Dermis blood vessel endothelial cell (primary cell): ENCODE measurements around the gene RTBDN. TPM values are rescaled to one million over a fixed set of nuclear protein-coding genes. Genes with fewer than 3 reads are reported as not detected.
"Not testable (repeated sequence)": the region's sequence is repeated elsewhere in the genome, so short reads cannot be mapped to it uniquely, and the experiment has no call there.

Source experiments
- DNase-seq: peaks from one replicate; pipeline ENCODE4 v3.0.0; 2010
- total RNA-seq: library from RNA; depleted of rRNA; stranded (reverse); fragments of >200 nt; gene quantifications from 2 replicates; pipeline ENCODE4 v1.2.3, GENCODE V29; 2014

RTBDN gene
- total RNA-seq, 1 donor from 2014 or later: not detected

- DNase-seq: no peak
Observed at GRCh38 chr19:12856653-12857052, 22.3 kb upstream of the RTBDN start.

DNA sequence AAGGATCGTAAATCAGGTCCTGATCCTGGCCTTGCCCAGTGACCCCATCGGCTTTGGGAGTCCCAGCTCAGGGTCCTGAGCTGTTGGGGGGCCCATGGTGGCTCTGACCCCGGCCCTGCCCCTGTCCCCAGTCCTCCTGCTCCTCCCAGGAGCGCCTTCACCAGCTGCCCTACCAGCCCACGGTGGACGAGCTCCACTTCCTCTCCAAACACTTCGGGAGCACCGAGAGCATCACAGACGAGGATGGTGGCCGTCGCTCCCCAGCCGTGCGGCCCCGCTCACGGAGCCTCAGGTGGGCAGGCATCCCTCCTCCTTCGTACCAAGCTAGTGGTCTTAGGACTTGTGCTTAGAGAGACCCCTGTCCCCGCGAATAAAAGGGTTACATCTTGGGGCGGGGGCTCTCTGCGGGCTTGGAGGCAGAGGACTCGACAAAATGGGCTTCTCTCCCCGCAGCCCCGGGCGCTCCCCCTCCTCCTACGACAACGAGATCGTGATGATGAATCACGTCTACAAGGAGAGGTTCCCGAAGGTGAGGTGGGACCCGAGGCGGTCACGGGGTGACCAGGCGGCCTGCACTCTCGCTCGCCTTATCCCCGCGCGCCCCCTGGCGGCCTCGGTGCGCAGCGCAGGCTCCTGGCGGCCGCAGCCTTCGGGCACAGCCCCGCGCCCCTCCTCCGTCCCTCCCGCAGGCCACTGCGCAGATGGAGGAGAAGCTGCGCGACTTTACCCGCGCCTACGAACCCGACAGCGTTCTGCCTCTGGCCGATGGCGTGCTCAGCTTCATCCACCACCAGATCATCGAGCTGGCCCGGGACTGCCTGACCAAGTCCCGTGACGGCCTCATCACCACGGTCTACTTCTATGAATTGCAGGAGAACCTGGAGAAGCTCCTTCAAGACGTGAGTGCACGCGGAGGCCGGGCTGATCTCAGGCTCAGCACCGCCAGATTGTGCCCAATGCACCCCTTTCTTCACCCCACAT is 13.1 kb upstream of the RTBDN start:
- DNase-seq: peak; percentile 84

DNA sequence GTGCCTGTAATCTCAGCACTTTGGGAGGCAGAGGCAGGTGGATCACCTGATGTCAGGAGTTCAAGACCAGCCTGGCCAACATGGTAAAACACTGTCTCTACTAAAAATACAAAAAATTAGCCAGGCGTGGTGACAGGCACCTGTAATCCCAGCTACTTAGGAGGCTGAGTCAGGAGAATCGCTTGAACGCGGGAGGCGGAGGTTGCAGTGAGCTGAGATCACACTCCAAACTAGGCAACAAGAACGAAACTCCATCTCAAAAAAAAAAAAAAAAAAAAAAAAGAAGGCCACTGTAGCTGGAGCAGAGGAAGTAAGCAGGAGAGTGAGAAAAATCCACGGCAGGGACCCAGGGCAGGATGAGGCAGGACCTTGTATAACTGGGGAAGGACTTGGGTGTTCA is 12.2 kb upstream of the RTBDN start:
- DNase-seq: not testable (repeated sequence)

- DNase-seq: no peak
Observed at GRCh38 chr19:12843999-12844732, 9.8 kb upstream of the RTBDN start.

GRCh38 chr19:12843328-12843727 is 8.9 kb upstream of the RTBDN start:
- no peak for DNase-seq

DNA sequence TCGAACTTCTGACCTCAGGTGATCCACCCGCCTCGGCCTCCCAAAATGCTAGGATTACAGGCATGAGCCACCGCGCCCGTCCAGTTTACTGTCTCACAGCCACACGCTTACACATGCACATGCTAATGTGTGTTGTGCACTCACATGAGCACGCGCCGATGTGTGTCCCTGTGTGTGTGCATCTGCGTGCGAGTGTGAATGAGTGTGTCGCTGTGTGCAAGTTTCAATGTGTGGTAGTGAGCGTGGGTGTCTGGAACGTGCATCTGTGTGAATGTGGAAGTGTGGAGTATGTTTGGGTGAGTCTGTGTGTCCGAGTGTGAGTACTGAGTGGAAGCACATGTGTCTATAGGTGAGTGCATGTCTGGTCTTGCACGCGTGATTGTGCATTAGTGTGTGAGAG is 8.1 kb upstream of the RTBDN start:
- no peak for DNase-seq

DNA sequence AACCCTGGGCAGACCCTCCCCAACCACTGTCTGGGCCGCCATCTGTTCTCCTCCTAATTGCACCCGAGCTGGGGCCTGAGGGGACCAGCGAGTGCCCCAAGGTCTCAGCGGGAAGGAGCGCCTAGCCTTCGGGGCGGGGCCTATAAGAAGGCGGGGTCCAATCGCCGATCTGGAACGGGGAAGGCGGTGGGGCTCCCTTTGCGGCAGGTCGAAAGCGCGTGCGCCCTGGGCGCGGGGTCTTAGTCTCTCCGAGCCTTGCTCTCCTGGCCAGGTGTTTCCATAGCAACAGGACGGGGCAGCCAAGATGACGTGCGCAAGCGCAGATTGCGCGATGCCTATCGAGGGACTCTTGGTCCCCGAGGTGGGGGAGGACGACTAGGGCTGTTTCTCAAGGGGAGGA is 6.7 kb upstream of the RTBDN start:
- DNase-seq: peak; percentile 29

DNA sequence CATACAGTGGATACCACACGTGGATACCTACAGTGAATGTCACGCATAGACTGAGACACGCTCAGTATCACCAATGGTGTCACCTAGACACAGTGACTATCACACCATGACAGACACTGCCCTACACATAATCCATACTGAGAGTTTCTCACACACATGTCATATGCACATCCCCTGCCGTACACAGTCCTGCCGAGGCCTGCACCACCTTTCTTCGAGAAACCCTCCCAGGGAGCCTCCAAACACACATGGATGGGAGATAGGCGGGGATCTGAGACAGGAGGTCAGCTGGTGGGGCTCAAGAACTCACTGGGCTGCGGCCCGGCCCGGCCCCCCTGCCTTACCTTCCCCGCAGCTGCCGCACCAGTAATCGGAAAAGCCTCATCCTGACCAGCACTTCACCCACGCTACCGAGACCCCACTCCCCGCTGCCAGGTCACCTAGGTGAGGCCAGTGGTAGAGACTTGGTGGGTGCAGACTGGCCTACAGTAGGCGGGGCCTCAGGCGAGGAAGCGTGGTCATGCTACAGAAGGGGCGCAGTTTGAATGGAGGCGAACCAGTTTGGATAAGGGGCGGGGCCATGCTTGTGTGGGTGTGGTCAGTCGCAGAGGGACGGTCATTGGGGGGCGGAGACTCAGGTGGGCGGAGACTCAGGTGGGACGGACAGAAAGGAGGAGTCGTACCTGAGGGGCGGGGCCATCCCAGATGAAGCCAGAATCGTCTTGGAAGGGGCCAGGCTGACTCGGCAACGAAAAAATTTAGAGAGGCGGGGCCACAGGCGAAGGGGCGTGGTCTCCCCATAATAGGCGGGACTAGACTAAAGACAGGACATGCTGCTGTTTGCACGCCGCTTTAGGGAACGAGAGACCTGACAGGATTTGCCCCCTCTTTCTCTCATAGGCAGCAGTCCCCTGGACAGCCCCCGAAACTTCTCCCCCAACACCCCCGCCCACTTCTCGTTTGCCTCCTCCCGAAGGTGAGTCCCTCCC is 6.0 kb upstream of the RTBDN start:
- DNase-seq: peak; percentile 60

DNA sequence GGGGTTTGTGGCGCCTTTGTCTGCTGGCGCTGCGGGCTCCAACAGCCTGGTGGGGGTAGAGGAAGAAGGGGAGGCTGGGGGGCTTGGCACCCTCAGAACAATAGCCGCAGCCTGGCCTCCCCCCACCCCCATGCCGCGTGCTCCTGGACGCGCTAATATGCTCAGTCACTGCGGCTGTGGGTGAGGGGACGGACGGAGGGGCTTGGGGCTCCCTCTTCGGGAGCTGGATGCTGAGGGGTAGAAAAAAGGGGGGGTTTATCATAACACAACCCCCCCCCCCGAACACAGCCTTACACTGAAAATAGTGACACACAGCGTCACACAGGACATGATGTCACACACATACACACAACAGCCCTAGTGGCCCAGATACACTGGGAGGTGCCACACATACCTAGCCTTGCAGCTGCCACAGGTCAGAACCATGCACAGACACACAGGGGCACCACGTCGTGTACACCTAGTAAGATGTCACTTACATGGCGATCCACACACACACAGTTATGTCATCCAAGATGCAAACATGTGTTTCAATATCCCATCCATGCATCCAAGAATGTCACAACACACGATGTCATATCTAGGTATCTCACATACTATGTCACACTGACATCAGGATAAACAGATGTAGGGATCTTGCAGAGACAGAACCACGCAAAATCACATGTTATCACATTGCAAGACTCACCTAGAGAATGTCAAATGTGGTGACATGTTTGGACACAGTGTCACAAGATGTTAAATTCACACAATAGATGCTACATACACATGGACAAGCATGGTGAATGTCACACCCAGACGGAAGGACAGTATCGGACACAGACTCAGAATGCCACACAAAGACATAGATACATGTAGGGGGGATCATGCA is 4.7 kb upstream of the RTBDN start:
- DNase-seq: no peak

- DNase-seq: peak; percentile 56
Observed at GRCh38 chr19:12838182-12838885, 4.0 kb upstream of the RTBDN start, which contains the start of gene MAST1. TSS of gene MAST1 (plus strand) at chr19:12838515. CDS start at chr19:12838573, 58 bp downstream.

DNA sequence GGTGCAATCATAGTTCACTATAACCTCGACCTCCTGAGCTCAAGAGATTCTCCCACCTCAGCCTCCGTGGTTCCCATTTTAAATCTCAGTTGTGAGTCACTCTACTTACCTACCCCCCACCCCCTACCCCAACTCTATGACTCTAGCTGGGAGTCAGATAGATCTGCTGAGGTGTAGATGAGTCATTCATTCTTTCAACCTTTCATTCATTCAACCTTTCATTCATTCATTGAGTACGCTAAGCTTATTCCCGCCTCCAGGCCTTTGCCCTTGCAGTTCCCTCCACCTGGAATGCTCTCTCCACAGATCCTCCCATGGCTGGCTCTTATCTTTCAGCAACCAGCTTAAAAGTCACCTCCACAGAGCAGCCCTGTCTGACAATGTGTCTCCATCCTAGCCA is 2.8 kb upstream of the RTBDN start:
- DNase-seq: no peak

- no peak for DNase-seq
Observed at GRCh38 chr19:12836529-12836863, 2.1 kb upstream of the RTBDN start.

DNA sequence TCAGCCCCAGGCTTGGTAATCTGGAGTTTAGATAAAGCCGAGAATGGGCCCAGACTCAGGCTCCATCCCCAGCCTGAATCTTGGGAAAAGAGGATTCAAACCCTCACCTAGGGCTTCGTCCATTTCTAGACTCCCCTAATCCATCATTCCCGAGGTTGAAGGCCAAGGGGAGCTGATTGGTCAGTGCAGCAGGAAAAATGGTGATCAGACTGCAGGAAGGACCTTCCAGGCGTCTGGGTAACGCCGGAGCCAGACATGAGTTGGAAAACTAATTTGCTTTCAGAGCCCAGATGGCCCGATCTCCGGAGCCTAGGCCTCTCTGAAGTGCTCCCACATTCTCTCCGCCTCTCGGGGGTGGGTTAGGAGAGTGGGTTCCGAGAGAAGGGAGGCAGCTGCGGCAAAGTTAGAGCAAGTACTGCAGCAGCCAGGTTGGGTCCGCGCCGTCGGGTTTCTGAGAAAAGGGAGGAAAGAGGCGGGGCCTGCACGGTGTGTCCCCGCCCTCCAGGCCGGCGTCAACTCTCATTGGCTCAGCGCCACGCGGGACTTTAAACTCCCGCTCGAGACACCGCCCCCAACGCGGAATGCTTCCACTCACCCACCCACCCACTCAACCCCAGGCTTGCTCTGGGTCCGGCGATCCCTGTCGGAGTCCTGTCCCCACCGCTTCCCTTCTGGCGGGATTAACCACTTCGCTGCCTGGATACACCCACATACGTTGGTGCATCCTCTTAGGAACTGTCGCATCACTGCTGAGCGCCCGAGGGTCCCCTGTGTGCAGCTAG is 788 bp upstream of the RTBDN start:
- peak; percentile 36 for DNase-seq

DNA sequence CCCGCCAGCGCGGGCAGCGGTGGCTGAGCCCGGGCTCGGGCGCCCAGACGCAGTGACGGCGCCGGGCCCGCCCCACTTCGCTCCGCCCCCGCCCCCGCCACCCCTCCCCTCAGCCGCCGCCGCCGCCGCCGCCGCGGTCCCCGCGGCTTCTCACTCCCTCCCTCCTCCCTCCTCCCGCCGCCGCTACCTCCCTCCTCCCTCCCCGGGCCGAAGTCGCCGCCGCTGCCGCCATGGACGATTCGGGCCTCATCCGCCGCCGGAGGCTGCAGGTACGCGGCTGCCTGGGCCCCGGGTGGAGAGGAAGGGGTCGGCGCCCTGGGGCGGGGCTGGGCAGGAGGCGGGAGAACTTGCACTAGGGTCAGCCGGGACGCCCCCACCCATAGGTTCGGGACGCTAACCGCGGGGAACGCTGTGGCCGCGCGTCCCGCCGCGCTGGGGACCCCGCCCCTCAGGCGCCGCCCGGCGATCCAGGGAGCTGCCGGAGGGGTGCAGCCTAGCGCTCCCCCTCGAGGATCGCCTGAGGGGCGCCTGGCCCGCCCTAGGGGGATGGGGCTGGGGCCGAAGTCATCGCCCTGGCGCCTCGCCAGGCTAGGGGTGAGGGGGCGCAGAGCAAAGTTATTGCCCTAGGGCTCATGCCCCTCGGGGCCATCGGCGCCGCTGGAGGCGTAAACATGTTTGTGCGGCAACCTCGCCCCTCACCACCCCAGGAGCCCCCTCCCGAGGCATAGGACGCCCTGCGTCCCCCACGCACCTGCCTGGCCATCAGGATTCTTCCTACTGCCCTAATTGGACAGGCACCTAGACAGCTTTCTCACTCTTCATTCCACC is 427 bp downstream of the RTBDN start:
- no peak for DNase-seq

DNA sequence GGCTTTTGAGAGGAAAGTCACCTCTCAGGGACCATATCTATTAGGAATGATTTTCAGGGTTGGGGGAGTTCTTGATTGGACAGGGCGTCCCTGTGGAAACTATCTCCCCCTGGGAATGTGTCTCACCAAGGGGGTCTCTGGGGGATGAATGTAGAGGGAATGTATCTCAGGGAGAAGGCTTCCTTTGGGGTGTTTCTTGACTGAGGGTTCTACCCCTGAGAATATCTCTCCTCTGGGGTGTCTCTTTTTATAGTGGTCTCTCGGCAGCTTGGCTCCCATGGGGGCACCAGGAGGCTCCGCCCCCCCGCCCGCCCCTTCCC is 1.0 kb downstream of the RTBDN start:
- DNase-seq: no peak

- DNase-seq: peak; percentile 24
Observed at GRCh38 chr19:12828494-12828893, 5.9 kb downstream of the RTBDN start.

DNA sequence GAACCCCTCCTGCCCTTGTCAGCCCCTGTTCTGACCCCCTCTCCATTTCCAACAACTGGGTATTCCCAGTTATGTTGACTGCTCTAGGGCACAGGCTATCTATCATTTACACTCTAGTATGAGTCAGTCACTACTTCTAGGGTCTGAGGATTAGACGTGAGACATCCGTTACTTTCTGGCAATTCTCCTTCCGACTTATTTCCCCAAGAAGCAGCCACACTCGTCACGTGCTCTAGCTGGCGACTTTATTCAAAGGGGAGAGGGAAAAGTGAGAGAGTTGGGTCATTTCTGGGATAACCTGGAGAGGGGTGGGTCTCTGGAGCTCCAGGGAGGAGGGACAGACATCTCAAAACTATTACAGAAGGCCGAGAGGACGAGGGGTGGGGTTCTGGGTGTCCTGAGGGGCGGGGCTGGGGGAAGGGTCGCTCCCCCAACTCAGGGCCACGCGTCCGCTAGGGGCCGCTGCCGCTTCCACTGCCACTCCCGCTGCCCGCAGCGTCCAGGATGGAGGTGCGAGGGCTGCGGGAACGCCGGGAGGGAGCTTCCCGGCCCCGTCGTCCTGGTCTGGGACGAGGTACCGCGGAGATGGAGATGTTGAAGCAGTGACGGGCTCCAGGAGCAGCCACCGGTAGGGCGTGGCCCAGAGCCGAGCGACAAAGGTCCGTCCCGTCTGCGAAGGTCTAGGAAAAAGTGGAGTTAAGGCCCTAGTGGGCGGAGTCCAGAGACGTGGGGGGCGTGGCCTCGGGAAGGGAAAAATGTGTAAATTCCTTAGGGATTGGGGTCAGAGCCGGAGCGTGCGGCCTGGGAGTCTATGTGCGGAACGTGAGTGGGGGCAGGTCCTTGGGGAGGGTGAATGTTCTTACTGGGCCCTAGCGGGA is 8.9 kb downstream of the RTBDN start:
- peak; percentile 41 for DNase-seq

DNA sequence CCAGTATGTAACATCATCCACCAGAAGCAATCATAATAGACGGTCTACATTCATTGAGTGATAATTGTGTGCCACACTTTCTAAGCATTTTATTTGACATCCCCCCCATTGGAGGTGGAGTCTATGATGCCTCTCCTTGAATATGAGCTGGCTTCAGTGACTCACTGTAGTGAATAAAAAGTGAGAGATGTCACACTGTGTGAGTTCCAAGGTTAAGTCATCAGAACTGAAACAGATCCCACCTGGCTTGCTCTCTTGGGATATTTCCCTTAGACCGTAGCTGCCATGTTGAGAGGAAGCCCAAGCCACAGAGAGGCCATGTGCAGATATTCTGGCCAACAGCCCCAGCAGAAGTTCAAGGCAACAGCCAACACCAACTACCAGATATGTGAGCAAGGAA is 12.6 kb downstream of the RTBDN start:
- no peak for DNase-seq
